Colon (tissue), 2 donors: ENCODE data around the gene THOC7.

ENCODE experiments used
- FAIRE-seq: peaks from 2 replicates; lab custom pipeline; 2012; peaks lifted over from hg19 to GRCh38; lab: Jason Lieb, UNC
- donor health status: control.
- donor health status: control.

THOC7 gene

GRCh38 chr3:63878394-63879060, 14.9 kb upstream of the THOC7 start:
- no peak for FAIRE-seq

GRCh38 chr3:63877737-63878393, 14.3 kb upstream of the THOC7 start:
- FAIRE-seq, result no peak

GRCh38 chr3:63876260-63876659, 12.7 kb upstream of the THOC7 start:
- FAIRE-seq, result no peak

GRCh38 chr3:63875510-63875909, 11.9 kb upstream of the THOC7 start:
- FAIRE-seq, result no peak

- FAIRE-seq, result no peak
These were observed 11.2 kb upstream of the THOC7 start for GRCh38 chr3:63874769-63875168.

- no peak for FAIRE-seq
These were observed 8.7 kb upstream of the THOC7 start for GRCh38 chr3:63872135-63872924.

- no peak for FAIRE-seq
These were observed 7.0 kb upstream of the THOC7 start for GRCh38 chr3:63870615-63871005.

GRCh38 chr3:63869940-63870614, 6.5 kb upstream of the THOC7 start:
- no peak for FAIRE-seq

GRCh38 chr3:63867225-63867624, 3.6 kb upstream of the THOC7 start:
- no peak for FAIRE-seq

- no peak for FAIRE-seq
These were observed 1.3 kb upstream of the THOC7 start for GRCh38 chr3:63864965-63865327.

GRCh38 chr3:63864008-63864964, 681 bp upstream of the THOC7 start:
- no peak for FAIRE-seq

GRCh38 chr3:63862804-63863149, 828 bp downstream of the THOC7 start:
- no peak for FAIRE-seq

- FAIRE-seq, result no peak
These were observed 2.3 kb downstream of the THOC7 start for GRCh38 chr3:63861306-63861705.

GRCh38 chr3:63860776-63861175, 2.8 kb downstream of the THOC7 start:
- no peak for FAIRE-seq

- FAIRE-seq, result no peak
These were observed 6.3 kb downstream of the THOC7 start for GRCh38 chr3:63857311-63857710.

- FAIRE-seq, result no peak
These were observed 8.2 kb downstream of the THOC7 start for GRCh38 chr3:63855333-63855940.

- no peak for FAIRE-seq
These were observed 10.5 kb downstream of the THOC7 start for GRCh38 chr3:63853106-63853505.

GRCh38 chr3:63851287-63851686, 12.3 kb downstream of the THOC7 start:
- FAIRE-seq, result no peak

- FAIRE-seq, result no peak
These were observed 14.4 kb downstream of the THOC7 start for GRCh38 chr3:63849175-63849574.

- FAIRE-seq, result no peak
These were observed 15.7 kb downstream of the THOC7 start for GRCh38 chr3:63847718-63848450.

- no peak for FAIRE-seq
These were observed 18.4 kb downstream of the THOC7 start for GRCh38 chr3:63845215-63845614.
